GM23338 (cell line): Measurements from ENCODE around the gene GPT2. TPM values are rescaled to one million over a fixed set of nuclear protein-coding genes. Genes with fewer than 3 reads are reported as not detected.

Experiments used
- ATAC-seq: fragments of 200-7000 bp; cut with Tn5 transposase; 3 replicates; pipeline ENCODE4 v1.9.1; 2020
- DNase-seq: peaks from one replicate; pipeline ENCODE4 v3.0.0-alpha.2; 2015; ENCODE audit warnings: low spot score
- H2AFZ ChIP-seq: fragments of 200-600 bp; sonication (generic); 2 replicates; pipeline ENCODE4 v1.8.0; 2016; ENCODE audit warnings: antibody characterized with exemption, mild to moderate bottlenecking, moderate library complexity
- H3F3A ChIP-seq: fragments of 200-600 bp; sonication (generic); replicated peaks from 2 replicates; pipeline ENCODE4 v1.8.0; 2017; ENCODE audit warnings: antibody characterized with exemption, mixed run types, low read depth
- H3K27ac ChIP-seq: fragments of 200-600 bp; sonication (generic); 2 replicates; pipeline ENCODE4 v1.6.1; 2016; ENCODE audit warnings: low read depth
- H3K27me3 ChIP-seq: fragments of 200-600 bp; sonication (generic); 2 replicates; pipeline ENCODE4 v1.8.0; 2016; ENCODE audit warnings: mild to moderate bottlenecking, mixed run types, moderate library complexity; ENCODE audit not compliant: insufficient read depth
- H3K36me3 ChIP-seq: fragments of 200-600 bp; sonication (generic); 2 replicates; pipeline ENCODE4 v1.8.0; 2016; ENCODE audit warnings: mild to moderate bottlenecking; ENCODE audit not compliant: insufficient read depth
- H3K4me1 ChIP-seq: fragments of 200-600 bp; sonication (generic); 2 replicates; pipeline ENCODE4 v1.8.0; 2016; ENCODE audit warnings: mild to moderate bottlenecking, moderate library complexity; ENCODE audit not compliant: insufficient read depth
- H3K4me2 ChIP-seq: fragments of 200-600 bp; sonication (generic); 2 replicates; pipeline ENCODE4 v1.7.1; 2017; ENCODE audit warnings: mixed run types
- H3K4me3 ChIP-seq: fragments of 200-600 bp; sonication (generic); 2 replicates; pipeline ENCODE4 v1.6.1; 2016; ENCODE audit warnings: mixed run types
- H3K79me2 ChIP-seq: fragments of 200-600 bp; sonication (generic); replicated peaks from 2 replicates; pipeline ENCODE4 v1.8.0; 2017; ENCODE audit warnings: mild to moderate bottlenecking; ENCODE audit not compliant: insufficient read depth
- H3K9me2 ChIP-seq: fragments of 200-600 bp; sonication (generic); 2 replicates; pipeline ENCODE4 v1.8.0; 2017; ENCODE audit not compliant: insufficient read depth
- H4K20me1 ChIP-seq: fragments of 200-600 bp; sonication (generic); replicated peaks from 2 replicates; pipeline ENCODE4 v1.8.0; 2017; ENCODE audit warnings: mild to moderate bottlenecking; ENCODE audit not compliant: insufficient read depth
- H3K27ac Mint-ChIP-seq: 2 replicates; pipeline ENCODE4 v1.8.0; 2020; ENCODE audit warnings: inconsistent platforms, mild to moderate bottlenecking, moderate library complexity, mixed read lengths
- H3K27me3 Mint-ChIP-seq: 3 replicates; pipeline ENCODE4 v1.8.0; 2022; ENCODE audit warnings: low read depth, mild to moderate bottlenecking, moderate library complexity, mixed read lengths, inconsistent platforms; ENCODE audit not compliant: insufficient read depth, poor library complexity
- H3K36me3 Mint-ChIP-seq: 3 replicates; pipeline ENCODE4 v1.8.0; 2021; ENCODE audit warnings: low read depth, mild to moderate bottlenecking, inconsistent platforms, moderate library complexity, mixed read lengths
- H3K4me1 Mint-ChIP-seq: 3 replicates; pipeline ENCODE4 v1.8.0; 2020; ENCODE audit warnings: mild to moderate bottlenecking, inconsistent platforms, mixed read lengths
- H3K4me3 Mint-ChIP-seq: 3 replicates; pipeline ENCODE4 v1.8.0; 2021; ENCODE audit warnings: moderate library complexity, mild to moderate bottlenecking, inconsistent platforms, mixed read lengths
- H3K9me3 Mint-ChIP-seq: 3 replicates; pipeline ENCODE4 v1.8.0; 2020; ENCODE audit warnings: moderate library complexity, mild to moderate bottlenecking, inconsistent platforms, mixed read lengths
- CREB1 ChIP-seq: fragments of 250-450 bp; sonication (Bioruptor Pico); IDR thresholded peaks from 2 replicates; pipeline ENCODE4 v1.5.0; 2020; ENCODE audit warnings: low read depth, mild to moderate bottlenecking, moderate library complexity
- EZH2 ChIP-seq: fragments of 200-600 bp; sonication (generic); IDR thresholded peaks from one replicate; pipeline ENCODE4 v1.8.0; 2017; ENCODE audit warnings: antibody characterized with exemption, mild to moderate bottlenecking, low read depth; ENCODE audit not compliant: unreplicated experiment
- EZH2phosphoT487 ChIP-seq: fragments of 200-600 bp; sonication (generic); IDR thresholded peaks from one replicate; pipeline ENCODE4 v1.8.1; 2018; ENCODE audit warnings: antibody characterized with exemption; ENCODE audit not compliant: unreplicated experiment
- JUNB ChIP-seq: IDR thresholded peaks from one replicate; pipeline ENCODE4 v1.6.1; 2016; ENCODE audit warnings: antibody characterized with exemption; ENCODE audit not compliant: unreplicated experiment
- NANOG ChIP-seq: IDR thresholded peaks from 2 replicates; pipeline ENCODE4 v1.6.1; 2016; ENCODE audit warnings: antibody characterized with exemption, borderline replicate concordance
- POLR2AphosphoS5 ChIP-seq: IDR thresholded peaks from 2 replicates; pipeline ENCODE4 v1.6.1; 2016; ENCODE audit warnings: antibody characterized with exemption, low read depth
- REST ChIP-seq: IDR thresholded peaks from one replicate; pipeline ENCODE4 v1.6.1; 2018; ENCODE audit warnings: antibody characterized with exemption; ENCODE audit not compliant: unreplicated experiment
- STAT1 ChIP-seq: IDR thresholded peaks from one replicate; pipeline ENCODE4 v1.6.1; 2016; ENCODE audit warnings: antibody characterized with exemption; ENCODE audit not compliant: unreplicated experiment
- ZNF114 ChIP-seq: fragments of 250-450 bp; sonication (Bioruptor Pico); IDR thresholded peaks from 2 replicates; pipeline ENCODE4 v1.5.0; 2020; ENCODE audit warnings: mild to moderate bottlenecking, moderate library complexity
- ZNF331 ChIP-seq: fragments of 250-450 bp; sonication (Bioruptor Pico); IDR thresholded peaks from 2 replicates; pipeline ENCODE4 v1.5.0; 2020; ENCODE audit warnings: low read depth, mild to moderate bottlenecking, moderate library complexity
- ZNF462 ChIP-seq: fragments of 250-450 bp; sonication (Bioruptor Pico); IDR thresholded peaks from 2 replicates; pipeline ENCODE4 v1.5.0; 2020; ENCODE audit warnings: mild to moderate bottlenecking, moderate library complexity
- polyA plus RNA-seq: library from polyadenylated mRNA; unstranded; fragments of >200 nt; fragmentation: Nextera tagmentation; extraction: Ambion mirVana; gene quantifications from 2 replicates; pipeline ENCODE4 v1.2.1, GENCODE V29; 2016
- total RNA-seq: library from RNA; depleted of rRNA; stranded (reverse); fragments of >200 nt; shearing (Covaris generic); gene quantifications from 2 replicates; pipeline ENCODE4 v1.2.3, GENCODE V29; 2014
- TF ChIP-seq, protein P1 (sequence below), 2 experiments: fragments of 200-600 bp in 1 of 2; sonication (generic) in 1 of 2; conservative IDR thresholded peaks; 2 replicates each; pipeline versions ENCODE4 v1.5.1 to v1.6.1; 2016 to 2017; ENCODE audit warnings: antibody characterized with exemption in 2 of 2, low read depth in 2 of 2, mild to moderate bottlenecking in 2 of 2, moderate library complexity in 1 of 2
- TF ChIP-seq, protein P2 (sequence below): IDR thresholded peaks from 2 replicates; pipeline ENCODE4 v1.6.1; 2016; ENCODE audit warnings: antibody characterized with exemption

The GPT2 gene
- total and polyA plus RNA-seq, 2 experiments from 2014 or later: 48.5 to 81.0 TPM

DNA sequence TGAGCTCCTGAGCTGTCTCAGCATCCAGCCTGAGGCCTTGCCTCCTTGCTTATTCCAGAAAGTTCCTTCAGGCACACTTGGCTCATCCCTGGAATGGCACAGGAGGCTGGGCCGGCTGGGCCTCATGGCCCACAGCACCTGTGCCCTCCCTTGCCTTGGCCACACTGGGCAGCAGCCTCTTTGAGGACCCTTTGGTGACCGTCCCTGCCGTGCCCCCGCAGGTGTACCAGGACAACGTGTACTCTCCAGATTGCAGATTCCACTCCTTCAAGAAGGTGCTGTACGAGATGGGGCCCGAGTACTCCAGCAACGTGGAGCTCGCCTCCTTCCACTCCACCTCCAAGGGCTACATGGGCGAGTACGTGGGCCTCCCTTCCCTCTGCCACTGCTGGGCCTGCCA is 34.2 kb downstream of the GPT2 start:
- Mint-ChIP-seq H3K36me3 (peaks cover 98% of the 10 kb centered on the region), H3K4me1 (peaks cover 2% of the 10 kb centered on the region; the same call in 1 of the 3 replicates), H3K9me3 (no peaks in the 10 kb centered on the region; the same call in 2 of the 3 replicates), H3K27me3 (peaks cover 38% of the 10 kb centered on the region), H3K27ac (no peak overlapping the region), H3K4me3 (no peak overlapping the region)
- Histone ChIP-seq H3K36me3 (peaks cover 27% of the 10 kb centered on the region), H3K4me1 (no peaks in the 10 kb centered on the region), H3K4me3 (no peak overlapping the region), H3K9me2 (no peaks in the 10 kb centered on the region), H3F3A (0 out of 2 replicates have a peak, but pooled peaks cover 3% of the 10 kb centered on the region), H3K4me2 (no peak overlapping the region), H3K27ac (no peak overlapping the region), H4K20me1 (no peaks in the 10 kb centered on the region; the same call in 1 of the 2 replicates), H2AFZ (no peak overlapping the region), H3K27me3 (no peaks in the 10 kb centered on the region), H3K79me2 (peaks cover 3% of the 10 kb centered on the region; the same call in 1 of the 2 replicates)
- TF ChIP-seq ZNF114 (CRISPR knock-in tag): no peak
- TF ChIP-seq, protein P1, sequence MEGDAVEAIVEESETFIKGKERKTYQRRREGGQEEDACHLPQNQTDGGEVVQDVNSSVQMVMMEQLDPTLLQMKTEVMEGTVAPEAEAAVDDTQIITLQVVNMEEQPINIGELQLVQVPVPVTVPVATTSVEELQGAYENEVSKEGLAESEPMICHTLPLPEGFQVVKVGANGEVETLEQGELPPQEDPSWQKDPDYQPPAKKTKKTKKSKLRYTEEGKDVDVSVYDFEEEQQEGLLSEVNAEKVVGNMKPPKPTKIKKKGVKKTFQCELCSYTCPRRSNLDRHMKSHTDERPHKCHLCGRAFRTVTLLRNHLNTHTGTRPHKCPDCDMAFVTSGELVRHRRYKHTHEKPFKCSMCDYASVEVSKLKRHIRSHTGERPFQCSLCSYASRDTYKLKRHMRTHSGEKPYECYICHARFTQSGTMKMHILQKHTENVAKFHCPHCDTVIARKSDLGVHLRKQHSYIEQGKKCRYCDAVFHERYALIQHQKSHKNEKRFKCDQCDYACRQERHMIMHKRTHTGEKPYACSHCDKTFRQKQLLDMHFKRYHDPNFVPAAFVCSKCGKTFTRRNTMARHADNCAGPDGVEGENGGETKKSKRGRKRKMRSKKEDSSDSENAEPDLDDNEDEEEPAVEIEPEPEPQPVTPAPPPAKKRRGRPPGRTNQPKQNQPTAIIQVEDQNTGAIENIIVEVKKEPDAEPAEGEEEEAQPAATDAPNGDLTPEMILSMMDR (conservative IDR thresholded peaks at IDR 0.05; ENCODE audit: low read depth in 2 of 2): no peak
- no peak for TF ChIP-seq NANOG
- TF ChIP-seq STAT1: no peak
- no peak for TF ChIP-seq POLR2AphosphoS5
- TF ChIP-seq JUNB: no peak
- no peak for TF ChIP-seq EZH2phosphoT487
- TF ChIP-seq, protein P2, sequence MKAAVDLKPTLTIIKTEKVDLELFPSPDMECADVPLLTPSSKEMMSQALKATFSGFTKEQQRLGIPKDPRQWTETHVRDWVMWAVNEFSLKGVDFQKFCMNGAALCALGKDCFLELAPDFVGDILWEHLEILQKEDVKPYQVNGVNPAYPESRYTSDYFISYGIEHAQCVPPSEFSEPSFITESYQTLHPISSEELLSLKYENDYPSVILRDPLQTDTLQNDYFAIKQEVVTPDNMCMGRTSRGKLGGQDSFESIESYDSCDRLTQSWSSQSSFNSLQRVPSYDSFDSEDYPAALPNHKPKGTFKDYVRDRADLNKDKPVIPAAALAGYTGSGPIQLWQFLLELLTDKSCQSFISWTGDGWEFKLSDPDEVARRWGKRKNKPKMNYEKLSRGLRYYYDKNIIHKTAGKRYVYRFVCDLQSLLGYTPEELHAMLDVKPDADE: no peak
- no peak for TF ChIP-seq ZNF331
- TF ChIP-seq ZNF462: no peak
- no peak for TF ChIP-seq EZH2
- no peak for TF ChIP-seq CREB1 (CRISPR knock-in tag)
- no peak for TF ChIP-seq REST
- no peak for DNase-seq
- no peak for ATAC-seq
